Measurements from ENCODE around the gene HAL.

HAL gene

GRCh38 chr12:96006727-96007126 is 10.6 kb upstream of the HAL start:
- DNase-seq = no peak

- no peak for DNase-seq
These were observed 4.7 kb upstream of the HAL start for GRCh38 chr12:96000858-96001257.

GRCh38 chr12:95999484-95999883 is 3.3 kb upstream of the HAL start:
- DNase-seq = no peak

GRCh38 chr12:95998611-95999286 is 2.6 kb upstream of the HAL start:
- peak in 1 of 2 experiments; percentile 45 for DNase-seq

- DNase-seq = no peak
These were observed 1.9 kb upstream of the HAL start for GRCh38 chr12:95997911-95998510.

- DNase-seq = no peak
These were observed 1.1 kb upstream of the HAL start for GRCh38 chr12:95997276-95997675.

- DNase-seq = no peak
These were observed 709 bp downstream of the HAL start for GRCh38 chr12:95995238-95996031.

- DNase-seq = no peak
These were observed 1.7 kb downstream of the HAL start for GRCh38 chr12:95994476-95994875.

- no peak for DNase-seq
These were observed 2.2 kb downstream of the HAL start for GRCh38 chr12:95993907-95994306.

- no peak for DNase-seq
These were observed 6.0 kb downstream of the HAL start for GRCh38 chr12:95990136-95990535.

GRCh38 chr12:95989504-95990123 is 6.5 kb downstream of the HAL start:
- no peak for DNase-seq

GRCh38 chr12:95988506-95989275 is 7.5 kb downstream of the HAL start:
- no peak for DNase-seq

GRCh38 chr12:95986635-95987570 is 9.2 kb downstream of the HAL start:
- no peak for DNase-seq

GRCh38 chr12:95984682-95985081 is 11.5 kb downstream of the HAL start:
- no peak for DNase-seq

GRCh38 chr12:95982602-95983001 is 13.5 kb downstream of the HAL start:
- no peak for DNase-seq

- DNase-seq = no peak
These were observed 15.7 kb downstream of the HAL start for GRCh38 chr12:95980437-95980836.

- no peak for DNase-seq
These were observed 17.4 kb downstream of the HAL start for GRCh38 chr12:95978774-95979173.

GRCh38 chr12:95978351-95978750 is 17.8 kb downstream of the HAL start:
- DNase-seq = no peak

GRCh38 chr12:95977764-95978305 is 18.3 kb downstream of the HAL start:
- no peak for DNase-seq

GRCh38 chr12:95976416-95976832 is 19.7 kb downstream of the HAL start:
- DNase-seq = no peak

- DNase-seq = no peak
These were observed 20.7 kb downstream of the HAL start for GRCh38 chr12:95975491-95975890.
